GM19043 (cell line): ENCODE measurements around the gene PDE6A.

ENCODE experiments used
- ATAC-seq: cut with Tn5 transposase; IDR thresholded peaks from one replicate; pipeline ENCODE4 v1.9.1; 2021; ENCODE audit warnings: low read depth; ENCODE audit not compliant: unreplicated experiment

Gene PDE6A

GRCh38 chr5:149823375-149823774 lies 121.2 kb downstream of the PDE6A start:
- ATAC-seq, result no peak

- no peak for ATAC-seq
These were observed 122.3 kb downstream of the PDE6A start for GRCh38 chr5:149822301-149822700.

GRCh38 chr5:149820536-149821510 lies 123.8 kb downstream of the PDE6A start:
- ATAC-seq, result no peak

GRCh38 chr5:149820012-149820411 lies 124.6 kb downstream of the PDE6A start:
- no peak for ATAC-seq

- ATAC-seq, result no peak
These were observed 126.5 kb downstream of the PDE6A start for GRCh38 chr5:149818116-149818515.

GRCh38 chr5:149817539-149818060 lies 127.0 kb downstream of the PDE6A start:
- no peak for ATAC-seq

- ATAC-seq, result no peak
These were observed 127.9 kb downstream of the PDE6A start for GRCh38 chr5:149816661-149817060.

- ATAC-seq, result no peak
These were observed 133.1 kb downstream of the PDE6A start for GRCh38 chr5:149811453-149811852.

- no peak for ATAC-seq
These were observed 133.7 kb downstream of the PDE6A start for GRCh38 chr5:149810856-149811255.

GRCh38 chr5:149809931-149810691 lies 134.5 kb downstream of the PDE6A start:
- ATAC-seq, result no peak

- no peak for ATAC-seq
These were observed 136.2 kb downstream of the PDE6A start for GRCh38 chr5:149808264-149808982.
